Measurements from ENCODE around the gene SAMD11. TPM values are rescaled to one million over a fixed set of nuclear protein-coding genes. Genes with fewer than 3 reads are reported as not detected.

The SAMD11 gene
- total RNA-seq, 1 experiment from 2014 or later: 11.5 TPM

- H3K4me3 ChIP-seq (replicated peaks in 1 of 2; ENCODE audit: low read depth in 1 of 2, low read length in 2 of 2): no peak overlapping the region
- H4K20me1 ChIP-seq (ENCODE audit: insufficient read depth): no peaks in the 10 kb centered on the region
- intact Hi-C loops (cut with micrococcal nuclease): loop anchor here (5.0 kb wide), 1 partner anchor 142 kb away; the partner anchor contains the start of gene C1orf159
- no peaks in the 10 kb centered on the region for H3K9me3 ChIP-seq (ENCODE audit: control insufficient read depth in 1 of 2, insufficient read depth in 1 of 2, low read depth in 1 of 2, low read length in 2 of 2)
- H2AFZ ChIP-seq (ENCODE audit: low read depth, low read length, poor library complexity, severe bottlenecking): no peak overlapping the region
- ChIA-PET CTCF (no interaction called here), RAD21 (ENCODE audit: low non-redundant PET in 1 of 2, low total read pairs in 2 of 2, uncharacterized antibody in 2 of 2, unreplicated experiment in 2 of 2) (no interaction called here), POLR2A (no interaction called here)
- no peaks in the 10 kb centered on the region for H3K79me2 ChIP-seq (ENCODE audit: insufficient read depth, low read length)
- H3K4me2 ChIP-seq (ENCODE audit: low read length): no peak overlapping the region
- peak overlapping the region; percentile 93; the same call in 1 of the 2 replicates for H3K27ac ChIP-seq (ENCODE audit: low read depth, low read length)
- DNase-seq (ENCODE audit: low read depth, low spot score): no peak
- ATAC-seq: no peak
- no peak overlapping the region for H3K9ac ChIP-seq (ENCODE audit: low read length)
- TF ChIP-seq YY1 (IDR thresholded peaks at IDR 0.05; ENCODE audit: extremely low read depth, insufficient replicate concordance, low read depth, low read length) (no peak), TCF7L2 (IDR thresholded peaks at IDR 0.05; ENCODE audit: borderline replicate concordance, extremely low read depth, insufficient read depth, insufficient read length) (no peak), JUND (IDR thresholded peaks at IDR 0.05) (no peak), POLR2A (IDR thresholded peaks at IDR 0.05; ENCODE audit: borderline replicate concordance, extremely low read depth, insufficient read depth, insufficient read length) (no peak), ZBTB33 (IDR thresholded peaks at IDR 0.05; ENCODE audit: extremely low read depth, insufficient replicate concordance, low read length) (no peak), SP1 (IDR thresholded peaks at IDR 0.05; ENCODE audit: low read depth) (no peak), CEBPB (IDR thresholded peaks at IDR 0.05; ENCODE audit: low read depth) (no peak), SIN3A (IDR thresholded peaks at IDR 0.05; ENCODE audit: low read depth) (no peak)
- peaks cover 9 to 22% of the 10 kb centered on the region in 2 experiments for H3K4me1 ChIP-seq (ENCODE audit: control insufficient read depth in 1 of 2, insufficient read depth in 2 of 2, low read length in 2 of 2)
- no peaks in the 10 kb centered on the region for H3K9me2 ChIP-seq (ENCODE audit: insufficient read depth)
- BruUV-seq (replicated peaks): no TSS peak
- H3K36me3 ChIP-seq (ENCODE audit: control insufficient read depth in 1 of 2, insufficient read depth in 2 of 2, low read length in 2 of 2): no peaks in the 10 kb centered on the region
- no peaks in the 10 kb centered on the region for H3K27me3 ChIP-seq (ENCODE audit: insufficient read depth, low read length)
Observed at GRCh38 chr1:974687-975328, 51.1 kb downstream of the SAMD11 start.
